HepG2 (cell line): ENCODE results near the gene ZNF740. TPM values are rescaled to one million over a fixed set of nuclear protein-coding genes. Genes with fewer than 3 reads are reported as not detected.

Experiments
- ATAC-seq: fragments of 200-7000 bp; cut with Tn5 transposase; 3 replicates; pipeline ENCODE4 v1.9.1; 2020; ENCODE audit warnings: mild to moderate bottlenecking, moderate library complexity
- BruUV-seq: library from RNA; stranded (reverse); fragments of 400-500 nt; replicated peaks from 2 replicates; lab custom pipeline; 2021; lab: Mats Ljungman, UMichigan
- CTCF ChIA-PET: fragments of 300-600 bp; formaldehyde crosslinking; extraction: SDS; loops from one replicate; lab custom pipeline; 2021; ENCODE audit warnings: low total read pairs, inconsistent platforms, low intra/inter-chr PET ratio; lab: Yijun Ruan, JAX
- POLR2A ChIA-PET: fragments of 350-600 bp; sonication (Branson Sonifier 250); formaldehyde crosslinking; loops from one replicate; lab custom pipeline; 2020; ENCODE audit warnings: antibody characterized with exemption, inconsistent platforms; lab: Yijun Ruan, JAX
- DNase-seq: peaks from one replicate; pipeline ENCODE4 v3.0.0-alpha.2; 2015; ENCODE audit warnings: low spot score
- FAIRE-seq: peaks from 3 replicates; lab custom pipeline; 2011; peaks lifted over from hg19 to GRCh38; lab: Jason Lieb, UNC
- H2AFZ ChIP-seq: one replicate; pipeline ENCODE4 v1.6.1; 2011; ENCODE audit warnings: low read length, inconsistent platforms
- H3K27ac ChIP-seq: fragments of 300-600 bp; 3 replicates; pipeline ENCODE4 v1.8.0; 2011; ENCODE audit warnings: mixed run types, mild to moderate bottlenecking, mixed read lengths, low read length, inconsistent platforms; ENCODE audit not compliant: insufficient read depth; ENCODE audit errors: extremely low read length
- H3K27me3 ChIP-seq, 2 experiments: fragments of 200-600 bp in 1 of 2; 2 replicates in 1 of 2; 3 replicates in 1 of 2; pipeline versions ENCODE4 v1.6.0 to v1.8.0; 2011; ENCODE audit warnings: low read length in 2 of 2, mild to moderate bottlenecking in 2 of 2, moderate library complexity in 2 of 2, inconsistent platforms in 1 of 2; ENCODE audit not compliant: insufficient read depth in 2 of 2, control insufficient read depth in 1 of 2
- H3K36me3 ChIP-seq, 2 experiments: fragments of 200-600 bp in 1 of 2; replicated peaks in 1 of 2; 2 replicates in 1 of 2; 3 replicates in 1 of 2; pipeline versions ENCODE4 v1.5.1 to v1.8.0; 2011; ENCODE audit warnings: low read length in 2 of 2, inconsistent platforms in 1 of 2; ENCODE audit not compliant: insufficient read depth in 2 of 2, control insufficient read depth in 1 of 2
- H3K4me1 ChIP-seq: 2 replicates; pipeline ENCODE4 v1.5.1; 2012; ENCODE audit warnings: low read length, inconsistent platforms; ENCODE audit not compliant: insufficient read depth
- H3K4me2 ChIP-seq: 2 replicates; pipeline ENCODE4 v1.6.0; 2011; ENCODE audit warnings: low read depth, low read length, inconsistent platforms
- H3K4me3 ChIP-seq, 3 experiments: fragments of 200-600 bp in 1 of 3; sonication (generic), shearing (Covaris generic) in 1 of 3; replicated peaks in 1 of 3; 2 replicates each; pipeline ENCODE4 v1.5.1; 2011 to 2016; ENCODE audit warnings: low read length in 3 of 3, inconsistent platforms in 2 of 3, low read depth in 2 of 3, mild to moderate bottlenecking in 2 of 3, control low read depth in 1 of 3, mixed read lengths in 1 of 3; ENCODE audit not compliant: insufficient read depth in 1 of 3
- H3K79me2 ChIP-seq: one replicate; pipeline ENCODE4 v1.6.1; 2011; ENCODE audit warnings: low read length, inconsistent platforms; ENCODE audit not compliant: insufficient read depth
- H3K9ac ChIP-seq: 2 replicates; pipeline ENCODE4 v1.6.0; 2011; ENCODE audit warnings: mild to moderate bottlenecking, low read depth, low read length, inconsistent platforms; ENCODE audit not compliant: insufficient read depth
- H3K9me3 ChIP-seq: 2 replicates; pipeline ENCODE4 v1.5.1; 2012; ENCODE audit warnings: mild to moderate bottlenecking, low read length
- H4K20me1 ChIP-seq: 2 replicates; pipeline ENCODE4 v1.6.0; 2011; ENCODE audit warnings: inconsistent platforms, mild to moderate bottlenecking, low read length, moderate library complexity; ENCODE audit not compliant: insufficient read depth
- AGO2 ChIP-seq: fragments of 200-400 bp; formaldehyde crosslinking; optimal IDR thresholded peaks from 2 replicates; pipeline ENCODE3; 2017; ENCODE audit warnings: mild to moderate bottlenecking, low read depth, low read length, moderate library complexity
- NFRKB ChIP-seq: fragments of 450-650 bp; IDR thresholded peaks from 2 replicates; pipeline ENCODE4 v1.6.1; 2017
- NR2F1 ChIP-seq, 2 experiments: fragments of 450-650 bp in 1 of 2; formaldehyde crosslinking in 1 of 2; IDR thresholded peaks; 2 replicates each; pipeline versions ENCODE4 v1.5.0 to v1.6.1; 2016 to 2020; ENCODE audit warnings: mild to moderate bottlenecking in 1 of 2, missing compliant biosample characterization in 1 of 2, missing genetic modification reagents in 1 of 2, moderate library complexity in 1 of 2
- SIN3B ChIP-seq: fragments of 150-350 bp; IDR thresholded peaks from 2 replicates; pipeline ENCODE4 v1.6.1; 2014; ENCODE audit warnings: low read length
- ZNF607 ChIP-seq: sonication (generic); formaldehyde crosslinking; IDR thresholded peaks from 2 replicates; pipeline ENCODE4 v1.5.1; 2020; ENCODE audit warnings: missing genetic modification reagents, mild to moderate bottlenecking, borderline replicate concordance
- WGBS: methylation state at CpG from one replicate; pipeline ENCODE4 v1.1.6; 2017; ENCODE audit warnings: low lambda C conversion rate; 5-methylcytosine and 5-hydroxymethylcytosine counted together
- in situ Hi-C: cut with HindIII; loops from 2 replicates; pipeline ENCODE4 v1.10.0; 2017; ENCODE audit warnings: low pct_unique_long_range_greater_than_20kb; ENCODE audit not compliant: extremely low pct_ligation_motif_present
- intact Hi-C: fragments of 100-400 bp; cut with micrococcal nuclease; formaldehyde crosslinking; loops from one replicate; pipeline ENCODE4 v1.10.0; 2022; ENCODE audit not compliant: unreplicated experiment
- polyA plus RNA-seq, 8 experiments: library from polyadenylated mRNA; depleted of rRNA in 3 of 8; stranded (reverse) in 7 of 8; unstranded in 1 of 8; fragments of >200 nt; fragmentation: Illumina TruSeq in 4 of 8; extraction: Trizol in 4 of 8; gene quantifications; 2 replicates each; pipeline versions ENCODE4 v1.2.1 to v1.2.3, GENCODE V29; 2011 to 2016; ENCODE audit warnings: low read depth in 4 of 8, missing spikeins in 1 of 8, mixed read lengths in 1 of 8; ENCODE audit not compliant: insufficient read depth in 1 of 8
- total RNA-seq, 5 experiments: library from RNA; depleted of rRNA; stranded (reverse); fragments of >200 nt; fragmentation: Illumina TruSeq; extraction: Trizol; gene quantifications; 2 replicates each; pipeline ENCODE4 v1.2.3, GENCODE V29; 2016; ENCODE audit warnings: low read depth in 1 of 5
- TF ChIP-seq, protein P1 (sequence below): sonication (generic); formaldehyde crosslinking; IDR thresholded peaks from 2 replicates; pipeline ENCODE4 v1.5.0; 2020; ENCODE audit warnings: missing genetic modification reagents

Gene ZNF740
- total and polyA plus RNA-seq, 2 of the 13 experiments (the other 11 are each of a cell fraction or from before 2014, with no cell fraction given) = 16.9 to 19.0 TPM

DNA sequence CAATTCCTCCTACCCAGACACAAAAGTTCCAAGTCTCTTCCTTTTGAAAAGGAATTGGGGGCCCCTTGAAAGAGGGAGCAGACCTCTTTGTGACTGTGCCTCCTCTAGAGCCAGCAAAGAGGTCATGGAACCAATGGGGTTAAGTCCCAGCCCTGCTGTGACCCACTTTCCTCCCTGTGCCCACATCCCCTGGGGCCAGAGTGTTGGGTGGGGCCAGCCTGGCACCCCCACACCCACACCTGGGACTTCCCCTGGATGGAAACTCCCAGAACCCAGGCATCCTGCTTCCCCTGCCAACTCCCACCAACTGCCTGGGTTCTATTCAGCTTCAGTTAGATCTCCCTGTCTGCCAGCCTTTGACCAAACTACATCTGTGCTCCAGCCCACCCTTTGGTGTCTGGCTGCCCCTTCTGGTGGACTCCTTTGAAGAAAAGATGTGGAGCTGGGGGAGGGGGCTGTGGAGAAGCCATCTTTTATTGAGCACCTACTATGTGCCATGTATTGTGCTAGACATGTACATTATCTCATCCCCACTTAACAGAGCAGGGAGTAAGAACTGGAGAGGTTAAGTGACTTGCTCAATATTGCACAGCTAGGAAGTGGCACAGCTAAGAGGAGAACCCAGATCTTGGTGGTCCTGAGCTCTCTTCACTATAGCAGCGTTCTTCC, 56.1 kb downstream of the ZNF740 start:
- H3K4me3 ChIP-seq = no peak overlapping the region
- H3K79me2 ChIP-seq = no peaks in the 10 kb centered on the region
- no peaks in the 10 kb centered on the region for H3K36me3 ChIP-seq
- FAIRE-seq (no peak), DNase-seq (no peak), ATAC-seq (no peak)
- no peak overlapping the region for H3K9ac ChIP-seq
- H2AFZ ChIP-seq = no peak overlapping the region
- no peak for TF ChIP-seq ZNF607 (CRISPR knock-in tag)
- TF ChIP-seq NR2F1 (CRISPR knock-in tag; IDR thresholded peaks at IDR 0.05) = no peak
- no peak for TF ChIP-seq SIN3B
- TF ChIP-seq AGO2 = no peak
- TF ChIP-seq, protein P1, sequence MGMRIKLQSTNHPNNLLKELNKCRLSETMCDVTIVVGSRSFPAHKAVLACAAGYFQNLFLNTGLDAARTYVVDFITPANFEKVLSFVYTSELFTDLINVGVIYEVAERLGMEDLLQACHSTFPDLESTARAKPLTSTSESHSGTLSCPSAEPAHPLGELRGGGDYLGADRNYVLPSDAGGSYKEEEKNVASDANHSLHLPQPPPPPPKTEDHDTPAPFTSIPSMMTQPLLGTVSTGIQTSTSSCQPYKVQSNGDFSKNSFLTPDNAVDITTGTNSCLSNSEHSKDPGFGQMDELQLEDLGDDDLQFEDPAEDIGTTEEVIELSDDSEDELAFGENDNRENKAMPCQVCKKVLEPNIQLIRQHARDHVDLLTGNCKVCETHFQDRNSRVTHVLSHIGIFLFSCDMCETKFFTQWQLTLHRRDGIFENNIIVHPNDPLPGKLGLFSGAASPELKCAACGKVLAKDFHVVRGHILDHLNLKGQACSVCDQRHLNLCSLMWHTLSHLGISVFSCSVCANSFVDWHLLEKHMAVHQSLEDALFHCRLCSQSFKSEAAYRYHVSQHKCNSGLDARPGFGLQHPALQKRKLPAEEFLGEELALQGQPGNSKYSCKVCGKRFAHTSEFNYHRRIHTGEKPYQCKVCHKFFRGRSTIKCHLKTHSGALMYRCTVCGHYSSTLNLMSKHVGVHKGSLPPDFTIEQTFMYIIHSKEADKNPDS (CRISPR knock-in tag) = no peak
- no peak for TF ChIP-seq NFRKB
- no peak overlapping the region for H3K27ac ChIP-seq
- CTCF ChIA-PET = no interaction called here
- POLR2A ChIA-PET = no interaction called here
- H3K4me1 ChIP-seq = peaks cover 31% of the 10 kb centered on the region
- no peaks in the 10 kb centered on the region for H4K20me1 ChIP-seq
- no peaks in the 10 kb centered on the region for H3K9me3 ChIP-seq
- no TSS peak for BruUV-seq
- intact Hi-C loops = no loop called here
- 8% methylated on average over 1 of the region's 1 CpG for WGBS
- H3K27me3 ChIP-seq = peaks cover 11 to 50% of the 10 kb centered on the region in 2 experiments; a peak in 3 of 5 replicates
- H3K4me2 ChIP-seq = no peak overlapping the region
- in situ Hi-C loops = no loop called here
